Measurements from ENCODE around the gene ZNF777. TPM values are rescaled to one million over a fixed set of nuclear protein-coding genes. Genes with fewer than 3 reads are reported as not detected.

Gene ZNF777
- total and polyA plus RNA-seq, 2 of the 4 experiments (the other 2 are of a cell fraction) = 3.2 to 6.5 TPM

GRCh38 chr7:149475121-149476045 is 14.5 kb upstream of the ZNF777 start:
- Histone ChIP-seq H2BK20ac (ENCODE audit: low read depth, low read length) (no peak overlapping the region), H4K5ac (ENCODE audit: low read depth, low read length) (no peak overlapping the region), H3K14ac (replicated peaks; ENCODE audit: low read depth, low read length) (no peak overlapping the region), H3K9me3 (ENCODE audit: control insufficient read depth, insufficient read depth, low read length) (peaks cover 4% of the 10 kb centered on the region), H3K79me1 (ENCODE audit: low read depth in 1 of 2, low read length in 2 of 2) (peaks cover 8 to 17% of the 10 kb centered on the region in 2 experiments), H3K4me2 (ENCODE audit: low read depth, low read length) (no peak overlapping the region), H2BK5ac (ENCODE audit: low read depth, low read length, poor library complexity, severe bottlenecking) (no peak overlapping the region), H4K20me1 (ENCODE audit: insufficient read depth, low read length) (no peaks in the 10 kb centered on the region), H3K9ac (ENCODE audit: low read depth, low read length) (no peak overlapping the region), H4K8ac (ENCODE audit: low read depth in 2 of 2, low read length in 2 of 2) (no peak overlapping the region), H3K4me1 (ENCODE audit: control insufficient read depth, insufficient read depth, low read length) (no peaks in the 10 kb centered on the region), H2BK15ac (ENCODE audit: low read depth, low read length) (no peak overlapping the region), H3K56ac (ENCODE audit: extremely low read depth, insufficient read depth, low read length) (no peak overlapping the region), H2AFZ (replicated peaks; ENCODE audit: low read length, poor library complexity) (no peak overlapping the region), H3K4me3 (ENCODE audit: insufficient read depth, low read depth, low read length) (no peak overlapping the region), H3K27ac (ENCODE audit: insufficient read depth, low read length) (no peak overlapping the region), H3K9me1 (ENCODE audit: insufficient read depth, low read length) (no peaks in the 10 kb centered on the region), H3K23ac (ENCODE audit: low read depth, low read length) (no peak overlapping the region), H3K18ac (ENCODE audit: low read depth, low read length) (no peak overlapping the region), H3K4ac (ENCODE audit: low read depth, low read length) (no peak overlapping the region), H3K36me3 (ENCODE audit: control insufficient read depth, insufficient read depth, low read length) (peaks cover 63% of the 10 kb centered on the region), H4K91ac (ENCODE audit: insufficient read depth, low read depth, low read length) (no peak overlapping the region), H2BK120ac (ENCODE audit: low read depth, low read length) (no peak overlapping the region), H2AK5ac (ENCODE audit: low read depth, low read length) (no peak overlapping the region), H3K27me3 (ENCODE audit: control insufficient read depth, insufficient read depth, low read length) (no peaks in the 10 kb centered on the region), H2AK9ac (replicated peaks; ENCODE audit: low read depth, low read length, poor library complexity) (no peak overlapping the region)
- WGBS, 2 experiments (ENCODE audit: extremely low coverage in 2 of 2, insufficient read length in 1 of 2) = 100% methylated on average over 10 of the region's 21 CpGs; no CpG with 5 or more reads in 1 of the 2 experiments
- DNase-seq (no peak), ATAC-seq (ENCODE audit: low read depth) (no peak)
- intact Hi-C loops (cut with micrococcal nuclease) = no loop called here
- in situ Hi-C loops (cut with MboI; ENCODE audit: low sequenced_read_pairs) = no loop called here
- TF ChIP-seq RFX5 (IDR thresholded peaks at IDR 0.05; ENCODE audit: low read depth, low read length) = no peak
- TF ChIP-seq USF2 (IDR thresholded peaks at IDR 0.05; ENCODE audit: low read depth, low read length) = no peak
- no peak for TF ChIP-seq MAZ (IDR thresholded peaks at IDR 0.05; ENCODE audit: borderline replicate concordance, low read depth, low read length)
- TF ChIP-seq POLR2A (IDR thresholded peaks at IDR 0.05; ENCODE audit: low read depth, low read length) = no peak
- TF ChIP-seq SMC3 (IDR thresholded peaks at IDR 0.05; ENCODE audit: low read depth, low read length) = no peak
- ChIA-PET CTCF (no interaction called here), POLR2A (ENCODE audit: unreplicated experiment) (interaction anchor here (0.6 kb wide), 1 partner anchor 187 kb away, joined by 3 read pairs; no protein-coding TSS in a partner anchor)
- no TSS peak for BruUV-seq (replicated peaks)
- dilution Hi-C loops (cut with HindIII; ENCODE audit: low sequenced_read_pairs, unreplicated experiment) = no loop called here

Data from IMR-90 (cell line).